ENCODE measurements around the gene RNH1. TPM values are rescaled to one million over a fixed set of nuclear protein-coding genes. Genes with fewer than 3 reads are reported as not detected.

Gene RNH1
- total RNA-seq, 1 experiment from 2014 or later, result 60.0 TPM

GRCh38 chr11:468493-468892 lies 38.5 kb downstream of the RNH1 start:
- Histone ChIP-seq H3K23ac (ENCODE audit: insufficient read length, low read depth, low read length) (no peak overlapping the region), H2BK15ac (ENCODE audit: low read depth, low read length) (no peak overlapping the region), H2AK5ac (ENCODE audit: insufficient read length, low read length) (no peak overlapping the region), H3K27ac (ENCODE audit: insufficient read length, low read depth, low read length) (no peak overlapping the region), H2BK5ac (ENCODE audit: insufficient read length, low read length) (no peak overlapping the region), H3K56ac (ENCODE audit: insufficient read length, low read depth, low read length) (no peak overlapping the region), H3K79me1 (ENCODE audit: insufficient read depth, low read depth, low read length, poor library complexity, severe bottlenecking) (no peaks in the 10 kb centered on the region), H3K79me2 (ENCODE audit: insufficient read depth, low read length) (no peaks in the 10 kb centered on the region), H3T11ph (ENCODE audit: low read length) (no peak overlapping the region), H4K8ac (replicated peaks; ENCODE audit: insufficient read length, low read depth, low read length) (no peak overlapping the region), H2BK120ac (ENCODE audit: low read depth, low read length, poor library complexity, severe bottlenecking) (no peak overlapping the region), H2BK12ac (ENCODE audit: insufficient read length, low read depth, low read length) (no peak overlapping the region), H3K14ac (ENCODE audit: insufficient read depth, low read length) (no peak overlapping the region; the same call in 1 of the 2 replicates), H3K18ac (ENCODE audit: insufficient read length, low read depth, low read length) (no peak overlapping the region), H3K23me2 (ENCODE audit: insufficient read length, low read depth, low read length, poor library complexity, severe bottlenecking) (no peaks in the 10 kb centered on the region), H4K20me1 (ENCODE audit: control insufficient read depth, insufficient read depth, insufficient read length) (no peaks in the 10 kb centered on the region), H4K5ac (ENCODE audit: insufficient read length, low read depth, low read length) (no peak overlapping the region), H2AFZ (ENCODE audit: low read length) (no peak overlapping the region), H3K4ac (ENCODE audit: low read depth, low read length) (no peak overlapping the region), H4K91ac (ENCODE audit: insufficient read length, low read depth, low read length) (no peak overlapping the region), H3K4me2 (ENCODE audit: insufficient read depth, insufficient read length, low read length) (no peak overlapping the region), H3K9me3 (ENCODE audit: control insufficient read depth, low read depth, low read length) (no peaks in the 10 kb centered on the region), H3K9ac (ENCODE audit: extremely low read depth, insufficient read length, low read length) (no peak overlapping the region), H2BK20ac (ENCODE audit: low read depth, low read length, poor library complexity, severe bottlenecking) (no peak overlapping the region), H3K4me1 (ENCODE audit: insufficient read depth, low read length) (peaks cover 5% of the 10 kb centered on the region; the same call in 1 of the 2 replicates), H3K27me3 (ENCODE audit: insufficient read depth, low read length) (no peaks in the 10 kb centered on the region)
- no peak for TF ChIP-seq CTCF (conservative IDR thresholded peaks at IDR 0.05)
- peaks cover 5 to 21% (median 20%) of the 10 kb centered on the region in 3 experiments; a peak in 6 of 7 replicates for H3K36me3 Mint-ChIP-seq (ENCODE audit: insufficient read depth in 1 of 3, low read depth in 3 of 3)
- WGBS (ENCODE audit: extremely low coverage, insufficient read length, low lambda C conversion rate), result no CpG with 5 or more reads among the region's 6 CpGs
- H3K4me3 Mint-ChIP-seq, result peak overlapping the region in 1 of 2 experiments; percentile 11; a peak in 1 of 5 replicates
- no peaks in the 10 kb centered on the region for H3K27me3 Mint-ChIP-seq (ENCODE audit: low read depth)
- H3K27ac Mint-ChIP-seq, result peak overlapping the region; percentile 7 to 89 (median 83); a peak in 6 of 7 replicates
- no peak for DNase-seq
- H3K4me1 Mint-ChIP-seq, result peaks cover 23 to 35% of the 10 kb centered on the region in 2 experiments
- H3K9me3 Mint-ChIP-seq, result no peaks in the 10 kb centered on the region
